NCI-H748 (cell line): ENCODE data around the gene PRAMEF5.
"Not testable (repeated sequence)": the region's sequence is repeated elsewhere in the genome, so short reads cannot be mapped to it uniquely, and the experiment has no call there.

Source experiments
- DNase-seq: peaks from one replicate; lab custom pipeline; 2025; ENCODE audit not compliant: unreplicated experiment; lab: John Stamatoyannopoulos, UW

PRAMEF5 gene

GRCh38 chr1:13265124-13265523 lies 11.1 kb downstream of the PRAMEF5 start:
- not testable (repeated sequence) for DNase-seq

GRCh38 chr1:13277016-13277415 lies 23.0 kb downstream of the PRAMEF5 start:
- not testable (repeated sequence) for DNase-seq

- not testable (repeated sequence) for DNase-seq
These were observed 25.6 kb downstream of the PRAMEF5 start for GRCh38 chr1:13279617-13280016.

GRCh38 chr1:13285037-13285436 lies 31.0 kb downstream of the PRAMEF5 start, which contains the start of gene PRAMEF8:
TSS of gene PRAMEF8 (minus strand) at chr1:13285137. CDS start at chr1:13284091, 1,046 bp downstream.
- DNase-seq, result not testable (repeated sequence)

- DNase-seq, result not testable (repeated sequence)
These were observed 35.0 kb downstream of the PRAMEF5 start for GRCh38 chr1:13289030-13289429.

GRCh38 chr1:13297216-13297931 lies 43.4 kb downstream of the PRAMEF5 start:
- DNase-seq, result not testable (repeated sequence)

GRCh38 chr1:13298699-13299098 lies 44.7 kb downstream of the PRAMEF5 start:
- not testable (repeated sequence) for DNase-seq

GRCh38 chr1:13302197-13302596 lies 48.2 kb downstream of the PRAMEF5 start:
- not testable (repeated sequence) for DNase-seq

GRCh38 chr1:13303239-13303638 lies 49.2 kb downstream of the PRAMEF5 start, which contains the start of gene PRAMEF33:
TSS of gene PRAMEF33 (plus strand) at chr1:13303539. CDS start at chr1:13305955, 2,416 bp downstream.
- DNase-seq, result not testable (repeated sequence)
